GM12873 (cell line): ENCODE results near the gene BPIFB1.
A peak's percentile ranks its signal among the peaks of the same experiment; 100 is the strongest.

Experiments
- TF ChIP-seq, protein P1 (sequence below): IDR thresholded peaks from 2 replicates; pipeline ENCODE4 v1.5.1; 2012; ENCODE audit warnings: low read depth, mild to moderate bottlenecking, moderate library complexity, low read length, control low read depth; ENCODE audit not compliant: insufficient read depth; ENCODE audit errors: missing control alignments

BPIFB1 gene

GRCh38 chr20:33299111-33299603 lies 16.1 kb downstream of the BPIFB1 start:
- TF ChIP-seq, protein P1, sequence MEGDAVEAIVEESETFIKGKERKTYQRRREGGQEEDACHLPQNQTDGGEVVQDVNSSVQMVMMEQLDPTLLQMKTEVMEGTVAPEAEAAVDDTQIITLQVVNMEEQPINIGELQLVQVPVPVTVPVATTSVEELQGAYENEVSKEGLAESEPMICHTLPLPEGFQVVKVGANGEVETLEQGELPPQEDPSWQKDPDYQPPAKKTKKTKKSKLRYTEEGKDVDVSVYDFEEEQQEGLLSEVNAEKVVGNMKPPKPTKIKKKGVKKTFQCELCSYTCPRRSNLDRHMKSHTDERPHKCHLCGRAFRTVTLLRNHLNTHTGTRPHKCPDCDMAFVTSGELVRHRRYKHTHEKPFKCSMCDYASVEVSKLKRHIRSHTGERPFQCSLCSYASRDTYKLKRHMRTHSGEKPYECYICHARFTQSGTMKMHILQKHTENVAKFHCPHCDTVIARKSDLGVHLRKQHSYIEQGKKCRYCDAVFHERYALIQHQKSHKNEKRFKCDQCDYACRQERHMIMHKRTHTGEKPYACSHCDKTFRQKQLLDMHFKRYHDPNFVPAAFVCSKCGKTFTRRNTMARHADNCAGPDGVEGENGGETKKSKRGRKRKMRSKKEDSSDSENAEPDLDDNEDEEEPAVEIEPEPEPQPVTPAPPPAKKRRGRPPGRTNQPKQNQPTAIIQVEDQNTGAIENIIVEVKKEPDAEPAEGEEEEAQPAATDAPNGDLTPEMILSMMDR: peak; percentile 96

DNA sequence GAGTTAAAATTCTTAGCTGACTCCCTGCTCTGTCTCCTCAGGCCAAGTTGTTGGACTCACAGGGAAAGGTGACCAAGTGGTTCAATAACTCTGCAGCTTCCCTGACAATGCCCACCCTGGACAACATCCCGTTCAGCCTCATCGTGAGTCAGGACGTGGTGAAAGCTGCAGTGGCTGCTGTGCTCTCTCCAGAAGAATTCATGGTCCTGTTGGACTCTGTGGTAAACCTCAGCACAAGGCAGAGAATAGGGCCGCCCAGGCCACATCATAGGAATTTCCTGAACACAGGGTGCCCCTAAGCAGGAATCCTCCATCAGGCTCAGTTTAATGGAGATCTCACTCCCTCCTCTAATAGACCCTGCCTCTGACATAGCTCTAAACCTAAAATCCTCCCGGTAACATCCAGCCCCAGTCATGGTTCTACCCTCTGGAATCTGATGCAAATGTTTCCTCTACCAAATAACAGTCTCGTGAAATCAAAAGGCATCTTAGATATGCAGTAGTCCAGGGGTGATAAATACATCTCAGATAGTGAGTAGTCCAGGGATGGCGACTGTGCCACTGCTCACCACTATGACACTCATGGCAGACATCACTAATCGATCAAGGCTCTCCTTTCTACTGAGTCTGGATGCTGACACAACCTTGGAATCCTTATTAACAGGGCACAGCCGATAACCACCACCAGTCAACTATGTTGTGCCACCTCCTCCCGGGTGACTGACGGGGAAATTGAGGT lies 18.3 kb downstream of the BPIFB1 start:
- TF ChIP-seq, protein P1: no peak

- TF ChIP-seq, protein P1: no peak
Measured at GRCh38 chr20:33303595-33303994, 20.6 kb downstream of the BPIFB1 start.

- TF ChIP-seq, protein P1: no peak
Measured at GRCh38 chr20:33304046-33304445, 21.0 kb downstream of the BPIFB1 start.

DNA sequence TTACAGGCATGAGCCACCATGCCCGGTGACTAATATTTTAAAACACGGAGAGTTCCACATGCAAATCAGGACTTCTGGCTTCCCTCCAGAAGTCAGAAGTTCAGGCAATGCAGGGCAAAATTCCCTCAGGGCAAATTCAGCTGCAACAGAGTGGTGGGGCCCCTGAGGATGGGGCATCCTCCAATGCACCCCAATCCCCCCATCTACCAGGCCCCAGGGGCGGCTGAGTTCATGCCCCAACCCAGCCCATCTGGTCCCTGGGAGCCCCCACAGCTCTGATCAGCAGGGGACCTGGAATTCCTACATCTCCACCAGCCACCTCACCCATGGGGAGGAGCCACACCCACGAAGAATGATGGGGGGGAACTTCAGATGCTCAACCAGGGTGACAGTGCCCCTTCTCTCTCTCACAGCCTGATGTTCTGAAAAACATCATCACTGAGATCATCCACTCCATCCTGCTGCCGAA lies 22.6 kb downstream of the BPIFB1 start:
- TF ChIP-seq, protein P1: no peak

DNA sequence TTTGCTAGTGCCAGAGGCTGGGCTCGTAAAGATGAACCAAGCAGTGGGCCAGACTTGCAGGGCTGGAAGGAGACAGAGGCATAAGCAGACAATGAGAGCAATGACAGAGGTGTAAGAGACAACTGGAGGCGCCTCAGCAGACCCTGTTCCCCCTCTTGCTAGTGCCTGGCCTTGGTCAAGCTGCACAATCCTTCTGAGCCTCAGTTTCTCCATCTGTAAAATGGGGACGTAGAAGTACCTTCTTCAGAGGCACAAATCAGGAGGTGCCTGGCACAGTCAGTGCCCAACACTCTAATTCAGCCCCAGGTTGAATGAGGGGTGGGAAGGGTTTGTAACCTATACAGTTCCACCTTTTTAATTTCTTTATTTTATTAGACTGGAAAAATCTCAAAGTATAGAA lies 23.2 kb downstream of the BPIFB1 start:
- TF ChIP-seq, protein P1: no peak

- TF ChIP-seq, protein P1: no peak
Measured at GRCh38 chr20:33306807-33307206, 23.8 kb downstream of the BPIFB1 start.
